ENCODE measurements around the gene CALML4. TPM values are rescaled to one million over a fixed set of nuclear protein-coding genes. Genes with fewer than 3 reads are reported as not detected.

The CALML4 gene
- total RNA-seq, 3 donors from 2014 or later (not counting 1 experiment from before 2014, with no cell fraction given): 2.1 to 3.9 (median 3.7) TPM

- no peaks in the 10 kb centered on the region for H3K9me3 ChIP-seq (ENCODE audit: control insufficient read depth, insufficient read depth, low read length)
- no peak for TF ChIP-seq CTCF (IDR thresholded peaks at IDR 0.05)
- no peaks in the 10 kb centered on the region for H3K9me3 Mint-ChIP-seq
- no peaks in the 10 kb centered on the region for H3K4me1 ChIP-seq (ENCODE audit: control insufficient read depth, insufficient read depth, low read length)
- H3K4me1 Mint-ChIP-seq: peaks cover 0 to 5% of the 10 kb centered on the region in 2 donors
- H3K27ac Mint-ChIP-seq: no peak overlapping the region
- ATAC-seq: no peak
- no peaks in the 10 kb centered on the region for H3K27me3 Mint-ChIP-seq (ENCODE audit: low read depth in 2 of 2)
- no peak overlapping the region for H3K27ac ChIP-seq (ENCODE audit: low read length)
- peaks cover 72% of the 10 kb centered on the region for H3K36me3 ChIP-seq (ENCODE audit: control insufficient read depth, insufficient read depth, low read length)
- no peak overlapping the region for H3K4me3 ChIP-seq (ENCODE audit: low read length)
- H3K27me3 ChIP-seq (ENCODE audit: control insufficient read depth, insufficient read depth, low read length): no peaks in the 10 kb centered on the region
- peaks cover 29% of the 10 kb centered on the region for H3K36me3 Mint-ChIP-seq
- intact Hi-C loops (cut with micrococcal nuclease): no loop called here
- no peak for DNase-seq
- no peak overlapping the region for H3K4me3 Mint-ChIP-seq
- WGBS (ENCODE audit: insufficient coverage): 85% methylated on average over 8 of the region's 9 CpGs
These were observed 17.6 kb downstream of the CALML4 start for GRCh38 chr15:68187559-68187958.

DNA sequence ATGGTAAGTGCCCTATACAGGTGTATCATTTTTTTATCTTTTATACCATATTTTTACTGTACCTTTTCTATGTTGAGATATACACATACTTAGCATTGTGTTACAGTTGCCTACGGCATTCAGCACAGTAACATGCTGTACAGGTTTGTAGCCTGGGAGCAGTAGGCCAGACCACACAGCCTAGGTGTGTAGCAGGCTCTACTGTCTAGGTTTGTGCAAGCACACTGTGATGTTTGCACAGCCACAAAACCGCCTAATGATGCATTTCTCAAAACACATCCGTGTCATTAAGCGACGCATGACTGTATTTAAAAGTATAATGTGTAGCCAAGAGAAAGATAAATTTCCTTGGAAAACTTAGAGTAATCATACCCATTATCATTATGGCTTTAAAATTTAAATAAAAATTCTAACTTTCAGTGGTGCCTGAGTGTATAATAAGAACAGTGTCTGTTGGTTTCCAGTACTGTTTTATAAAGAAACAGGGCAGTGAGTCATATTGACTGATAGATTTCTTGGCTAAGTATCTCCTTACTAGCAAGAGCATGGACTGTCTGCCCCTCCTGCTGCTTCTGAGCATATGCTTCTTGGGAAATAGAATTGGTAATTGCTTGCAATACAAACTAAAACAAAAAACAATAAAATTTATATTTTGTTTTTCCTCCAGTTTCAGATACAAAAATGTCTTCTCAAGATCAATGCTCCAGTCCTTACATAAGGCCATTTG lies 18.3 kb downstream of the CALML4 start:
- H3K4me1 Mint-ChIP-seq: peaks cover 0 to 5% of the 10 kb centered on the region in 2 donors
- Histone ChIP-seq H3K27me3 (ENCODE audit: control insufficient read depth, insufficient read depth, low read length) (no peaks in the 10 kb centered on the region), H3K4me3 (ENCODE audit: low read length) (no peak overlapping the region), H3K36me3 (ENCODE audit: control insufficient read depth, insufficient read depth, low read length) (peaks cover 74% of the 10 kb centered on the region), H3K27ac (ENCODE audit: low read length) (no peak overlapping the region), H3K4me1 (ENCODE audit: control insufficient read depth, insufficient read depth, low read length) (no peaks in the 10 kb centered on the region), H3K9me3 (ENCODE audit: control insufficient read depth, insufficient read depth, low read length) (no peaks in the 10 kb centered on the region)
- H3K36me3 Mint-ChIP-seq: peaks cover 29% of the 10 kb centered on the region
- no peaks in the 10 kb centered on the region for H3K27me3 Mint-ChIP-seq (ENCODE audit: low read depth in 2 of 2)
- no peak for TF ChIP-seq CTCF (IDR thresholded peaks at IDR 0.05)
- intact Hi-C loops (cut with micrococcal nuclease): no loop called here
- H3K4me3 Mint-ChIP-seq: no peak overlapping the region
- 100% methylated on average over 2 of the region's 5 CpGs for WGBS (ENCODE audit: insufficient coverage)
- ATAC-seq: no peak
- no peak for DNase-seq
- H3K9me3 Mint-ChIP-seq: no peaks in the 10 kb centered on the region
- no peak overlapping the region for H3K27ac Mint-ChIP-seq

- peaks cover 29% of the 10 kb centered on the region for H3K36me3 Mint-ChIP-seq
- H3K4me1 ChIP-seq (ENCODE audit: control insufficient read depth, insufficient read depth, low read length): no peaks in the 10 kb centered on the region
- DNase-seq (no peak), ATAC-seq (no peak)
- H3K4me3 Mint-ChIP-seq: no peak overlapping the region
- no peaks in the 10 kb centered on the region for H3K27me3 ChIP-seq (ENCODE audit: control insufficient read depth, insufficient read depth, low read length)
- no peaks in the 10 kb centered on the region for H3K9me3 ChIP-seq (ENCODE audit: control insufficient read depth, insufficient read depth, low read length)
- no peaks in the 10 kb centered on the region for H3K27me3 Mint-ChIP-seq (ENCODE audit: low read depth in 2 of 2)
- no peak overlapping the region for H3K27ac Mint-ChIP-seq
- H3K4me1 Mint-ChIP-seq: peaks cover 5% of the 10 kb centered on the region in 2 donors
- WGBS (ENCODE audit: insufficient coverage): 90% methylated on average over 5 of the region's 5 CpGs
- no peak overlapping the region for H3K4me3 ChIP-seq (ENCODE audit: low read length)
- H3K36me3 ChIP-seq (ENCODE audit: control insufficient read depth, insufficient read depth, low read length): peaks cover 78% of the 10 kb centered on the region
- no peak overlapping the region for H3K27ac ChIP-seq (ENCODE audit: low read length)
- no peaks in the 10 kb centered on the region for H3K9me3 Mint-ChIP-seq
- no peak for TF ChIP-seq CTCF (IDR thresholded peaks at IDR 0.05)
- intact Hi-C loops (cut with micrococcal nuclease): no loop called here
These were observed 20.3 kb downstream of the CALML4 start for GRCh38 chr15:68184616-68185480.
